Measurements from ENCODE around the gene TBX15.

The TBX15 gene

DNA sequence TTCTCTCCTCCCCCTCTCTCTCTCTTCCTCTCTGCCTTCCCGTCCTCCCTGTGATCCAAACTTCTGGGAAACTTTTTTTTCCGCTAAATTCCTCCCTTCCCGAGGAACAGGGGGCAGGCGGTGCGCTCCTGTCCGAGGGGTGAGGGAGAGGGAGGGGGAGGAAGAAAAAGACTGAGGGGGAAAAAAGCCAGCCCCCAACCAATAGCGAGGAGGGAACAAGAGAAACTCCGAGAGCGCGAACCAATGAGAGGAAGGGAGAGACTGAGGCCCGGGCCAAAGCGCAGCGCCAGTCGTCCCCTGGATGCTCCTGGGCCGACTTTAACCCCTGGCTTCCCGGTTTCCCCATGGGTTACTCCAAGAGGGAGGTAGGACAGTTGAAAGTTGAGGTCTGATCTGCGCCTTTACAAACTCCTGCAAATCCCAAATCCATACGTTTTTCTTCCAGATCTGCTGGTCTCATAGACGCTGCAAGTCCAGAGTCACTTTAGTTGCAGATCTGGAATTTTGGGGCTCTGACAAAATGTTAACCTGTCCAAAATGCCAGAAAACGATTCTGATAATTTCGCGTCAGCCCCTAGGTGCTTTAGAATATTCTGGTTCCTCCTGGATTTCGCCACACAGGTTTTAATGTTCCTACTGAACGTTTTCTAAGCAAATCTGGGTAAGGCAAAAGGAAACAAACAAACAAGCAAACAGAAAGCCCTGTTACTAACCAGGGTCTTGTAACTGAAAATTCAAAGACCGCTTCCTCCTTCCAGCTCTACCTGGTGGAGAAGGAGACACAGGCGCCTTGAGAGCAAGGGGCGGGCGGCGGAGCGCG, at the start of gene TBX15:
TSS of gene TBX15 (minus strand) at position 158 of the 820 bp plus-strand sequence. CDS start 548 bp downstream, outside the sequence.
- no peak for DNase-seq (ENCODE audit: extremely low spot score)
- ChIA-PET CTCF (no interaction called here), POLR2A (no interaction called here)
- no peak for TF ChIP-seq FOXA1 (IDR thresholded peaks at IDR 0.05)
- TF ChIP-seq TARDBP (IDR thresholded peaks at IDR 0.05) = no peak
- no peak for TF ChIP-seq CTBP1 (IDR thresholded peaks at IDR 0.05; ENCODE audit: borderline replicate concordance)
- no peak for TF ChIP-seq BHLHE40 (IDR thresholded peaks at IDR 0.05; ENCODE audit: borderline replicate concordance)
- no peak for TF ChIP-seq ARNT (IDR thresholded peaks at IDR 0.05)
- no peak for TF ChIP-seq FOXM1 (IDR thresholded peaks at IDR 0.05; ENCODE audit: borderline replicate concordance)
- no peak for TF ChIP-seq ELF4 (IDR thresholded peaks at IDR 0.05)
- TF ChIP-seq FOXK2 (IDR thresholded peaks at IDR 0.05) = no peak
- no peak for TF ChIP-seq ZNF384 (IDR thresholded peaks at IDR 0.05)
- TF ChIP-seq NFRKB (IDR thresholded peaks at IDR 0.05) = no peak
- TF ChIP-seq, protein P1, sequence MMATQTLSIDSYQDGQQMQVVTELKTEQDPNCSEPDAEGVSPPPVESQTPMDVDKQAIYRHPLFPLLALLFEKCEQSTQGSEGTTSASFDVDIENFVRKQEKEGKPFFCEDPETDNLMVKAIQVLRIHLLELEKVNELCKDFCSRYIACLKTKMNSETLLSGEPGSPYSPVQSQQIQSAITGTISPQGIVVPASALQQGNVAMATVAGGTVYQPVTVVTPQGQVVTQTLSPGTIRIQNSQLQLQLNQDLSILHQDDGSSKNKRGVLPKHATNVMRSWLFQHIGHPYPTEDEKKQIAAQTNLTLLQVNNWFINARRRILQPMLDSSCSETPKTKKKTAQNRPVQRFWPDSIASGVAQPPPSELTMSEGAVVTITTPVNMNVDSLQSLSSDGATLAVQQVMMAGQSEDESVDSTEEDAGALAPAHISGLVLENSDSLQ (IDR thresholded peaks at IDR 0.05) = no peak
- TF ChIP-seq LEF1 (IDR thresholded peaks at IDR 0.05; ENCODE audit: borderline replicate concordance) = no peak
- TF ChIP-seq HDGF (IDR thresholded peaks at IDR 0.05; ENCODE audit: borderline replicate concordance) = no peak
- TF ChIP-seq L3MBTL2 (conservative IDR thresholded peaks at IDR 0.05) = no peak

DNA sequence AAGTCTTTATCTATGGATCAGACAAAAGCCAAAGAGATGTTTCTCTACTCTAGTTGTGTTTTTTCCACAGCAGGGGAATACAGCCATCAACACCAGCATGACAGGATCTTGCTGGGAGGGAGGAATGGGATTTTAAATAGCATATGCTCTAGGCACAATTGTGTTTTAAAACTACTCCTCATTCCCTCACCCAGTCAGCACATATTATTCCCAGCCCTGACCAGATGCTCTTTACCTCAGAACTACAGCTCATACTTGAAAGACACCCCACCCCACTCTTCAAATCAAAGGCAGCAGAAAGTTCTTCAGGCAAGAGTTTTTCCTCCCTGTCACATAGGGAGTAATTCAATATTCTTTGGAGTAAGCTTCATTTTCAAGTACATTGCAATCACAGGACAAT, 46.2 kb upstream of the TBX15 start:
- POLR2A ChIA-PET = no interaction called here
- no peak for DNase-seq (ENCODE audit: extremely low spot score)
- no peak for TF ChIP-seq FOXK2 (IDR thresholded peaks at IDR 0.05)
- TF ChIP-seq FOXM1 (IDR thresholded peaks at IDR 0.05; ENCODE audit: borderline replicate concordance) = no peak
- no peak for TF ChIP-seq ELF4 (IDR thresholded peaks at IDR 0.05)
- TF ChIP-seq NFRKB (IDR thresholded peaks at IDR 0.05) = no peak
- no peak for TF ChIP-seq L3MBTL2 (conservative IDR thresholded peaks at IDR 0.05)
- no peak for TF ChIP-seq BHLHE40 (IDR thresholded peaks at IDR 0.05; ENCODE audit: borderline replicate concordance)
- no peak for TF ChIP-seq CTBP1 (IDR thresholded peaks at IDR 0.05; ENCODE audit: borderline replicate concordance)
- TF ChIP-seq FOXA1 (IDR thresholded peaks at IDR 0.05) = no peak
- no peak for TF ChIP-seq ARNT (IDR thresholded peaks at IDR 0.05)
- no peak for TF ChIP-seq SUZ12 (IDR thresholded peaks at IDR 0.05)
- TF ChIP-seq, protein P1 (IDR thresholded peaks at IDR 0.05) = no peak
- TF ChIP-seq ZNF384 (IDR thresholded peaks at IDR 0.05) = no peak
- no peak for TF ChIP-seq HDGF (IDR thresholded peaks at IDR 0.05; ENCODE audit: borderline replicate concordance)
- no peak for TF ChIP-seq TARDBP (IDR thresholded peaks at IDR 0.05)
- TF ChIP-seq SP1 (IDR thresholded peaks at IDR 0.05) = no peak
- TF ChIP-seq LEF1 (IDR thresholded peaks at IDR 0.05; ENCODE audit: borderline replicate concordance) = no peak
- CTCF ChIA-PET = no interaction called here

DNA sequence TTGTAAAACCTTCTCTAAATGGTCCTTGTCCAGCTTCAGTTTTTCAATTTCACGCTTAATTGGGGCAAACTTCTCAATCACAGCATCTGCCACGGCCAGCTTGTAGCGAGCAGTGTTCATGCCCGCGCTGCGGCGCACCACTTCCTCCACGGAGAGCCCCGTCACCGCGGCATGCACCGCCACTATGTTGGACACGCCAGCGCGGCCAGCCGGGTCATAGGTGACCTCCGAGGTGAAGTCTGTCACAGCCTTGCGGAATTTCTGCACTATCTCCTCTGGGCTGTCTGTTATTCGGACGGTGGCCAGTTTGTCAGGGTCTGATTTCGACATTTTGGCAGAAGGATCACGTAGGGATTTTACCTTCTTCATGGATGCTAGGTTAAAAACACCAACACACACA, 44.8 kb upstream of the TBX15 start:
- CTCF ChIA-PET = no interaction called here
- no peak for DNase-seq (ENCODE audit: extremely low spot score)
- TF ChIP-seq LEF1 (IDR thresholded peaks at IDR 0.05; ENCODE audit: borderline replicate concordance) (no peak), SP1 (IDR thresholded peaks at IDR 0.05) (no peak), SUZ12 (IDR thresholded peaks at IDR 0.05) (no peak)
- POLR2A ChIA-PET = no interaction called here

DNA sequence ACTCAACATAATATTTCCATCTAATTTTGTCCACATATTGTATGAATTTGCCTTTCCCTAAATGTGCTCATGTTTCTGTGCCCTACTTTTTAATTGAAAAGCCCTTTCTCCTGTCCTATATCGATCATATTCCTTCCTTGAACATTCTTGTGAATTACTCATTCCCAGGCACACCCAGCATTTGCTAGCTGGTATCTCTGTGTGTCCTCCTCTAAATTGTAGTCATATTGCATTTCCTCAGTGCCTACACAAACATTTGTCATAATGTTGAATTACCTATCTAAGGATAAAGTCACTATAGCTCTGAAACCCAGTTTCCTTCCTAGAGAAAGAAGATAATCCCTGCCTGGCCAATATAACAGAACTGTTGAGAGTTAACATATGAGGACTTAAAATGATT, 39.6 kb upstream of the TBX15 start:
- TF ChIP-seq ARNT (IDR thresholded peaks at IDR 0.05) = no peak
- no peak for TF ChIP-seq FOXA1 (IDR thresholded peaks at IDR 0.05)
- TF ChIP-seq FOXK2 (IDR thresholded peaks at IDR 0.05) = no peak
- no peak for TF ChIP-seq BHLHE40 (IDR thresholded peaks at IDR 0.05; ENCODE audit: borderline replicate concordance)
- no peak for TF ChIP-seq LEF1 (IDR thresholded peaks at IDR 0.05; ENCODE audit: borderline replicate concordance)
- ChIA-PET CTCF (interaction anchor here (0.6 kb wide), 1 partner anchor 254 kb away, joined by 3 read pairs; no protein-coding TSS in a partner anchor), POLR2A (no interaction called here)
- DNase-seq (ENCODE audit: extremely low spot score) = no peak

DNA sequence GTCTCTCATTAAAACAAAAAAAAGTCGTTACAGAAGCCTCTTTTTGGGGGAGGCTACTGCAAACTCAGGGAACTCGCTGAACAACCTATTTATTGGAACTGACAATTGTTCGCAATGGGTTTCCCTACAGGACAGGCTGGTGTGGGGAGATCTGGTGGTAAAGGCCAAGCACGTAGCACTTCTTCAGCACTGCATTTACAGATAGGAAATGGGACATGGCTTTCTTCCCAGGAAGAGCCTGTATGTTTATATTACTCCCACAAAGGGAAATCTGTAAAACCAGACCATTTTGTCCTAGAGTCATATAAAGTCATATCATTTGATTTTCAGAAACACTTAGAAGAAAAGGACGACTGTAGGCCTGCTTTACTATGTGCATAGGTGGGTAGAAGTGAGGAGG, 38.8 kb upstream of the TBX15 start:
- no peak for TF ChIP-seq LEF1 (IDR thresholded peaks at IDR 0.05; ENCODE audit: borderline replicate concordance)
- no peak for TF ChIP-seq ZNF384 (IDR thresholded peaks at IDR 0.05)
- no peak for TF ChIP-seq CTBP1 (IDR thresholded peaks at IDR 0.05; ENCODE audit: borderline replicate concordance)
- TF ChIP-seq FOXM1 (IDR thresholded peaks at IDR 0.05; ENCODE audit: borderline replicate concordance) = no peak
- TF ChIP-seq, protein P1 (IDR thresholded peaks at IDR 0.05) = no peak
- TF ChIP-seq BHLHE40 (IDR thresholded peaks at IDR 0.05; ENCODE audit: borderline replicate concordance) = no peak
- TF ChIP-seq ELF4 (IDR thresholded peaks at IDR 0.05) = no peak
- no peak for TF ChIP-seq SP1 (IDR thresholded peaks at IDR 0.05)
- no peak for TF ChIP-seq TARDBP (IDR thresholded peaks at IDR 0.05)
- no peak for TF ChIP-seq SUZ12 (IDR thresholded peaks at IDR 0.05)
- no peak for TF ChIP-seq HDGF (IDR thresholded peaks at IDR 0.05; ENCODE audit: borderline replicate concordance)
- DNase-seq (ENCODE audit: extremely low spot score) = no peak
- ChIA-PET POLR2A (no interaction called here), CTCF (no interaction called here)

DNA sequence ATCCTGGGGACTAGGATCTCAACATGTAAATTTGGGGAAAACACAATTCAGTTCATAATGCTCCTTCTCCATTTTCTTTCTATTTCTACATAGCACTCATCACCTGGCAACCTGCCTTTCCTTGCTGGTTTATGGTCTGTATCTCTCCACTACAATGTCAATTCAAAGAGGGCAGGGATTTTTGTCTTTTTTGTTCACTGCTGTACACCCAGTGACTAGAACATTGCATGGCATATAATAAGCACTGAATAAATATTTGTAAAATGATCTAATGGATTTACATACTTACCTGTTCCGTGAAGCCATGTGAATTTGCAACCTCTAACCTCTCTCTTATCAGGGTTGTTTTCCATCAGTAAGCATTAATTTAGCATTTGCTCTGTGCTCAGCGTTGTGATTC, 27.4 kb upstream of the TBX15 start:
- TF ChIP-seq ELF4 (IDR thresholded peaks at IDR 0.05) = no peak
- no peak for DNase-seq (ENCODE audit: extremely low spot score)
- CTCF ChIA-PET = no interaction called here
- POLR2A ChIA-PET = no interaction called here
